ENCODE data around the gene C6orf163. TPM values are rescaled to one million over a fixed set of nuclear protein-coding genes. Genes with fewer than 3 reads are reported as not detected.

C6orf163 gene
- total RNA-seq, 1 donor from 2014 or later = 2.0 TPM

- H3K27ac ChIP-seq = no peak overlapping the region
- H3K36me3 ChIP-seq = no peaks in the 10 kb centered on the region
- H3K4me1 ChIP-seq = no peaks in the 10 kb centered on the region
- no peak for DNase-seq (ENCODE audit: extremely low spot score in 2 of 2)
- no peak for TF ChIP-seq POLR2AphosphoS5 (IDR thresholded peaks at IDR 0.05; ENCODE audit: insufficient read depth in 1 of 2, low read depth in 1 of 2)
- no peak for TF ChIP-seq POLR2A (IDR thresholded peaks at IDR 0.05)
- TF ChIP-seq, protein P1, sequence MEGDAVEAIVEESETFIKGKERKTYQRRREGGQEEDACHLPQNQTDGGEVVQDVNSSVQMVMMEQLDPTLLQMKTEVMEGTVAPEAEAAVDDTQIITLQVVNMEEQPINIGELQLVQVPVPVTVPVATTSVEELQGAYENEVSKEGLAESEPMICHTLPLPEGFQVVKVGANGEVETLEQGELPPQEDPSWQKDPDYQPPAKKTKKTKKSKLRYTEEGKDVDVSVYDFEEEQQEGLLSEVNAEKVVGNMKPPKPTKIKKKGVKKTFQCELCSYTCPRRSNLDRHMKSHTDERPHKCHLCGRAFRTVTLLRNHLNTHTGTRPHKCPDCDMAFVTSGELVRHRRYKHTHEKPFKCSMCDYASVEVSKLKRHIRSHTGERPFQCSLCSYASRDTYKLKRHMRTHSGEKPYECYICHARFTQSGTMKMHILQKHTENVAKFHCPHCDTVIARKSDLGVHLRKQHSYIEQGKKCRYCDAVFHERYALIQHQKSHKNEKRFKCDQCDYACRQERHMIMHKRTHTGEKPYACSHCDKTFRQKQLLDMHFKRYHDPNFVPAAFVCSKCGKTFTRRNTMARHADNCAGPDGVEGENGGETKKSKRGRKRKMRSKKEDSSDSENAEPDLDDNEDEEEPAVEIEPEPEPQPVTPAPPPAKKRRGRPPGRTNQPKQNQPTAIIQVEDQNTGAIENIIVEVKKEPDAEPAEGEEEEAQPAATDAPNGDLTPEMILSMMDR (IDR thresholded peaks at IDR 0.05) = no peak
- H3K27me3 ChIP-seq = no peaks in the 10 kb centered on the region
- intact Hi-C loops (cut with DNase I) = no loop called here
- H3K4me3 ChIP-seq = no peak overlapping the region
- no peaks in the 10 kb centered on the region for H3K9me3 ChIP-seq
Measured at GRCh38 chr6:87341899-87342298, 2.7 kb upstream of the C6orf163 start.

GRCh38 chr6:87342829-87343228 is 1.8 kb upstream of the C6orf163 start:
- H3K27ac ChIP-seq = no peak overlapping the region
- DNase-seq (ENCODE audit: extremely low spot score in 2 of 2) = no peak
- H3K27me3 ChIP-seq = no peaks in the 10 kb centered on the region
- no peaks in the 10 kb centered on the region for H3K4me1 ChIP-seq
- intact Hi-C loops (cut with DNase I) = no loop called here
- no peaks in the 10 kb centered on the region for H3K9me3 ChIP-seq
- no peaks in the 10 kb centered on the region for H3K36me3 ChIP-seq
- TF ChIP-seq, protein P1 (IDR thresholded peaks at IDR 0.05) = no peak
- no peak for TF ChIP-seq POLR2A (IDR thresholded peaks at IDR 0.05)
- no peak for TF ChIP-seq POLR2AphosphoS5 (IDR thresholded peaks at IDR 0.05; ENCODE audit: insufficient read depth in 1 of 2, low read depth in 1 of 2)
- H3K4me3 ChIP-seq = no peak overlapping the region

- Histone ChIP-seq H3K9me3 (no peaks in the 10 kb centered on the region), H3K36me3 (no peaks in the 10 kb centered on the region), H3K4me3 (no peak overlapping the region), H3K4me1 (no peaks in the 10 kb centered on the region), H3K27me3 (no peaks in the 10 kb centered on the region), H3K27ac (no peak overlapping the region)
- TF ChIP-seq, protein P1 (IDR thresholded peaks at IDR 0.05) = no peak
- no peak for TF ChIP-seq POLR2AphosphoS5 (IDR thresholded peaks at IDR 0.05; ENCODE audit: insufficient read depth in 1 of 2, low read depth in 1 of 2)
- no peak for TF ChIP-seq POLR2A (IDR thresholded peaks at IDR 0.05)
- no peak for DNase-seq (ENCODE audit: extremely low spot score in 2 of 2)
- intact Hi-C loops (cut with DNase I) = no loop called here
Measured at GRCh38 chr6:87346700-87347099, 2.1 kb downstream of the C6orf163 start.

DNA sequence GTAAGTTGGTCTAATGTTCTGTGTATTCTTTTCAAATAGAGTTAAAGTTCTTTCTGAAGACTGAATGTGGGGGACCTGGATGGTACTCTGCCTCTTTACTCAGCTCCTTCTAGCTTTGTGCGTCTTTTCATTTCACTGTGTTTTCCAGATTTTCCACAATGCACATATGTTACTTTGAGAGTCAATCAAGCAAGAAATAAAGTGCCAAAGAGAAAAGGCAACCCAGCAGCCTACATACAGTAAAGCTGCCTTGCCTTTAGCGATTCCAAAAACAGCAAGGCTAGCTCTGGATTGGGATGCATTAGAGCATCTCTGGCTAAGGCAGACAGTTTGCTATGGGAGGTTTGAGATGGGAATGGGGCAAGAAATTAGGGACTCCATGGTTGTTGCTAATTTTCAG is 5.3 kb downstream of the C6orf163 start:
- no peak for DNase-seq (ENCODE audit: extremely low spot score in 2 of 2)
- intact Hi-C loops (cut with DNase I) = no loop called here
- no peaks in the 10 kb centered on the region for H3K4me1 ChIP-seq
- TF ChIP-seq, protein P1 (IDR thresholded peaks at IDR 0.05) = no peak
- no peak for TF ChIP-seq POLR2A (IDR thresholded peaks at IDR 0.05)
- no peak for TF ChIP-seq POLR2AphosphoS5 (IDR thresholded peaks at IDR 0.05; ENCODE audit: insufficient read depth in 1 of 2, low read depth in 1 of 2)
- no peak overlapping the region for H3K4me3 ChIP-seq
- no peaks in the 10 kb centered on the region for H3K27me3 ChIP-seq
- no peak overlapping the region for H3K27ac ChIP-seq
- H3K9me3 ChIP-seq = no peaks in the 10 kb centered on the region
- no peaks in the 10 kb centered on the region for H3K36me3 ChIP-seq

GRCh38 chr6:87350516-87350915 is 5.9 kb downstream of the C6orf163 start:
- Histone ChIP-seq H3K27me3 (no peaks in the 10 kb centered on the region), H3K4me3 (no peak overlapping the region), H3K4me1 (no peaks in the 10 kb centered on the region), H3K9me3 (no peaks in the 10 kb centered on the region), H3K27ac (no peak overlapping the region), H3K36me3 (no peaks in the 10 kb centered on the region)
- TF ChIP-seq, protein P1 (IDR thresholded peaks at IDR 0.05) = no peak
- no peak for TF ChIP-seq POLR2A (IDR thresholded peaks at IDR 0.05)
- no peak for TF ChIP-seq POLR2AphosphoS5 (IDR thresholded peaks at IDR 0.05; ENCODE audit: insufficient read depth in 1 of 2, low read depth in 1 of 2)
- intact Hi-C loops (cut with DNase I) = no loop called here
- DNase-seq (ENCODE audit: extremely low spot score in 2 of 2) = no peak
